GM19455 (cell line): Measurements from ENCODE around the gene RNASEH1.

Experiments
- ATAC-seq: cut with Tn5 transposase; IDR thresholded peaks from one replicate; pipeline ENCODE4 v1.9.1; 2021; ENCODE audit not compliant: unreplicated experiment

RNASEH1 gene

GRCh38 chr2:3563521-3563976, 5.4 kb upstream of the RNASEH1 start:
- peak; percentile 45 for ATAC-seq

DNA sequence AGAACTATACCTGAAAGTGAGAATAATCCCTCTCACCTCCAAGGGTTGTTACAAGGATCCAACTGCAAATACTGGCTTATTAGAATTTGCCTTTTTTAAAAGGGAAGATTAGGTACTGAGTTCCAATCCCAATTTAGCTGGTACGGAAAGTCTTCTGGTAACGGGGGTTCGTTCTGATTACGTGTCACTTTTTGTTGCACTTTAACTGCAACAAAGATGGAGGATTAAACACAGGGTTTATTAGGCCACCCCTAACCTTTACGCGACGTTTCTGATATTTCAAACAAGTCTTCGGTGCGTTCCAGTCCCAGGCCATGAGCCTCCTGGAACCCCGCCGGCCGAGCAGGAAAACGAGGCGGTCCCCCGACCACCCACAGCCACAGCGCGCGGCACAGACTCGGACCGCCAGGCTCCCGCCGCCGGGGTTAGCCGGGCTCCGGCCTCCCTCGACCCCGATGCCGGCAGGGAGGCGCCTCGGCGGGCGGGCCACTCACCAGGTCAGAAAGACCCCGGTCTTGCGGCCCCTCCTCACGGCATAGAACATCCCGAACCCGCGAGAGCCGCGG, 411 bp downstream of the RNASEH1 start:
- ATAC-seq: peak; percentile 33

DNA sequence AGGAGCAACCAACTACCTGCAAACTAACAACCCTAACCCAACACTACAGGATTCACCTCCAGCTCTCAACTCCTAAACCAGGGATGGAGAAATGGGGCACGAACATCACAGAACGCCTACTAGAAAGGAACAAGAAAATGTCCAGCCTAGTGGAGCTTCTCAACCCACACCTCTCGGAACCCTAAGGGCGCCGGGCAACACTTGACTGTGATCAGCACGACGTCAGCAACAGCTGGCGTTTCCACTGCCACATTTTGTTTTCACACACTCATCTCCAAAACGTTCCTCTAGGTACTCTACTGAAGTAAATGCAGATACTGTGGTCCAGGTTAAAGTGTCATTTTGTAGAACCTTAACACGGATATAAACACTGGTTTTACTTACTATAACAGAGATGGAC, 4.2 kb downstream of the RNASEH1 start:
- ATAC-seq: no peak

DNA sequence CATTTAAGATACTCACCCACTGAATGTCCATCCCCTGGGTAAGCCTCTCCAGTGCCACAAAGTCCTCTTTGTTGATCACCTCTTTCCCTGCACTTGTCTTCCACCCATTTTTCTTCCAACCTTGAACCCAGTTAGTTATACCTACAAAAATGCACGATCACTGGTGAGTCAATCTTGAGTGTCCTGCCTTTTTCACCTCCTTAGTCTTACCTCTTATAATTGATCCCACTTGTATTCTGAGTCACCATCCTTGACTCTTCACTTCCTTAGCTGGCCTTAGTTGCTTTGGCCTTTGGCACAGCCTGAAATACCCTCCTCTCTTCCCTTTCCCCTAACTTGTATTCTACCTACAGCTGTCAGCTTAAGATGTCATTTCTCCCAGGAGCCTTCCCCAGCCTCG, 10.2 kb downstream of the RNASEH1 start:
- ATAC-seq: no peak

- ATAC-seq: no peak
Measured at GRCh38 chr2:3545788-3546478, 12.2 kb downstream of the RNASEH1 start.

DNA sequence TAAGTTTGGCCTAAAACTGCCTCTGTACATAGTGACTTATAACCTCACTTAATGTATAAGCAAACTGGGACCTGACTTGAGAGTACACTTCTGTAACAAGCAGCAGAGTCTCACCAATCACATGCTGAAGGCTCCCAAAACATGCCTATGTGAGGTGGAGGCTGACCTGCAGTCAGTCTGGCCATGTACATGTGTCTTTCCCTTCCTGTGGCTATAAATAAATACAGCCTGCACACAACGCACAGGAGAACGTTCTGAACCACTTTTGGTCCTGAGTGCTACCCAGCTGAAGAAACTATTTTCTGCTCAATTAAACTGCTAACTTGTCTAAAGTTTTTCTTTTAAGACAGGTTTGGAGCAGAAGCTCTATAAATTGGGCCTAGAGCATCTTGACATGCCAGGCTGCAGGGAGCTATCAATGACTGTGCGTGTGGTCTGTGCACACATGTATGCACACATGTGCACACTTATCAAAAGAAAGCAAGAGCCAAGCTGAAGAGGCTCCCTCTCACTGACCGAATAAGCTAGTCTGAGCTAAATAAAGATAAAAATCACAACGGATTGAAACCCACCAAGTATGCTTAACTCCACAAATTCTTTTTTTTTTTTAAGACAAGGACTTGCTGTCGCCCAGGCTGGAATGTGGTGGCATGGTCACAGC, 15.0 kb downstream of the RNASEH1 start:
- ATAC-seq: no peak

DNA sequence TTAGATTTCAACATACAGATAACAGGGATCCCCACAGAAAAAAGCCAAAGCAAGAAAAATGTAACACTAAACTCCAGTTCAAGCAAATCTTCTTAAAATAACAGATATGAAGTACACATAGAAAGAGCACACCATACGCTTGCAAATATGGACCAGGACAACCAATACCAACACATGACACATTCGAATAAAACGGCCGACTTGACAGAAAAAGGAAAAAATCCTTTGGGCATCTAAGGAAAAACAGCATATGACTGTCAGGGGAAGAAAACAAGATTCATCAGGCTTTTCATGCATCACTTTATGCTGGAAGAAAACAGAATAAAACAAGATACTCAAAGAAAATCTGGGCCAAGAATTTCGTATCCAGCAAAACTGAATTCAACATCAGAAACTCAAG, 16.0 kb downstream of the RNASEH1 start:
- no peak for ATAC-seq

DNA sequence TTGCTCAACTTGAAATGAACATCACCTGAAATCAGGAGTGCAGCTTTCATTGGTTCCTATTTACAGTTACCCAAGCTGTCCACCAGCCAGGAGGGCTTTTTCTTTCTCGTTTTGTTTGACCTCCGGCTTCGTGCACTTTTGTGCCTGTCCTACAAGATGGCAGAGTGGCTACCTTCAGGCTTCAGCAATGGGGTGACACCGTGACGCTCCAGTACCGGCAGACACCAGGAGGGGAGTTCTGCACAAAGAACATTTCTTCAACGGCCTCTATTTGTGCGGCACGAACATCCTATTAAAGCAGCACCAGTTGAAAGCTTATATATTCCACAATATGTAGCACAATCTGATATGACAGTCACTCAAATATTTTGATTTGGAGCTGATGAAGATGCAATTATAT, 18.3 kb downstream of the RNASEH1 start:
- no peak for ATAC-seq

DNA sequence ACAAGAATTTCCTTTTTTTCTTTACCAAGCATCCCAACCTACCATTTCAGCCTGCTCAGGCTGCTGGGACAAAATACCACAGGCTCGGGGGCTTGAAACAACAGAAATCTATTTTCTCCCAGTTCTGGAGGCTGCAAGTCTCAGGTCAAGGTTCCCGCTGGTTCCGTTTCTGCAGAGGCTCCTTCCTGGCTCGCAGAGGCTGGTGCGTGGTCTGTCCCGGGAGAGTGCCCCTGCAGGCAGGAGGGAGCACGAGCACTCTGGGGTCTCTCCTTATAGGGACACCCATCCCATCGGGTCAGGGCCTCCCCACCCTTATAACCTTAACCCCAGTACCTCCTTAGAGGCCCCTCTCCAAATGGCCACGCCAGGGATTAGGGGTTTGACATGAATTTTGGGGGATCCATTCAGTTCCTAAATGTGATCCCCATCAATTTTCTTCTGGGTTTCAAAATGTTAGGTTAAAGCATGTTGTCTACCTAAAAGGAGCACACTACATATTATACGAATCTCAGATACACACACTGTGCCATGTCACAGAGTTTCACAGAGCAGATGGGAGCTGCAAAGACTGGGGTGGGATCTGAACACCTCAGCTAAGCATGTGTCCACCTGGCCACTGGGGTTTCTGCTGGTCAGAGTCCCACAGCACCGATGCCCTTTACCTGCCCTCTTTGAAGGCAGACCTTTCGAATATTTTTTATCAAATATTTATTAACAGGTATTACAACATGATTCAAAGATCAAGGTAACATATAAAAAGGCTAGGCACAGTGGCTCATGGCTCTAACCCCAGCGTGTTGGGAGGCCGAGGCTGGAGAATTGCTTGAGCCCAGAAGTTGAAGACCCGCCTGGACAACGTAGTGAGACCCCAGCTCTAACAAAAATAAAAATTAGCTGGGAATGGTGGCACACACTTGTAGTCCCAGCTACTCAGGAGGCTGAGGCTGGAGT, 21.2 kb downstream of the RNASEH1 start:
- ATAC-seq: no peak

GRCh38 chr2:3535794-3536681, 22.1 kb downstream of the RNASEH1 start:
- no peak for ATAC-seq

- no peak for ATAC-seq
Measured at GRCh38 chr2:3535467-3535793, 22.7 kb downstream of the RNASEH1 start.

DNA sequence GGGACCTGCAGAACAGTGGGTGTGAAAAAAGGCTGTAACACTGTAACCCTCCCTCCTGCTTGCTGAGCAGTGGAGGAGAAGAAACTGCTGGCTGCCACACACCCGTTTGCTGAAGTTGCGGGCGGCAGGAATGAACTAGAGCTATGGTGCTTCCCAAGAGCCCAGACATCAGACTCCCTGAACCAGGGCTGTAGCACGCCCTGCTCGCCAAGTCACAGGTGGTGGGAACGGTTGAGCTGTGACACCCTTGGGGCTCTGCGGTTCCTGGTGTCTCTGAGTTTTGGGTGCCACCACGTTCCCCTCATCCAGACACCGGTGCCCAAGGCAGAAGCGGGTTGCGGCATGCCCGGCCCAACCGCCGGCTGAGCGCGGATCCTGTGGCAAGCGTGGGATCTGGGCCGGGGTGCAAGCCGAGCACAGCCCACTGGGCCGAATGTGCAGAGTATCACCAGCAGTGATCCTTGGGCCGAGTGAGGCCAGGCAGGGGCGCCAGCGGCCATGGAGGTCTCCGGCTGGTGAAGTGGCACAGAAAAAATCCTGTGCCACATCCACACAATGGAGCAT, 23.8 kb downstream of the RNASEH1 start:
- ATAC-seq: no peak

DNA sequence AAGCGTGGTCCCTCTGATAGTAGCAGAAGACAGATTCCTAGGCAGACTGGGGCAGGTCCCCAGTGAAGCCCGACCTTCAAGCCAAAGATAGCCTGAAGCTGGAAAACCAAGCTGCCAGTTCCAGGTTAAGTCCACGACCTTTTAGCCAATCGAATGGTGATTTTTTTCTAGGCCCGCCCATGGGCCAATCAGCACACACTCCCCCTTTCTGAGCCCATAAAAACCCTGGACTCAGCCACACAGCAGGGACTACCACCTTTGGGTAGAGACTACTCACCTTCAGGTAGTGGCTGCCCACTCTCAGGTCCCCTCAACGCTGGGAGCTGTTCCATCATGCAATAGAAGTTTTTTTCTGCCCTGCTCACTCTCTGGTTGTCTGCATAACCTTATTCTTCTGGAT, 24.3 kb downstream of the RNASEH1 start:
- ATAC-seq: no peak

DNA sequence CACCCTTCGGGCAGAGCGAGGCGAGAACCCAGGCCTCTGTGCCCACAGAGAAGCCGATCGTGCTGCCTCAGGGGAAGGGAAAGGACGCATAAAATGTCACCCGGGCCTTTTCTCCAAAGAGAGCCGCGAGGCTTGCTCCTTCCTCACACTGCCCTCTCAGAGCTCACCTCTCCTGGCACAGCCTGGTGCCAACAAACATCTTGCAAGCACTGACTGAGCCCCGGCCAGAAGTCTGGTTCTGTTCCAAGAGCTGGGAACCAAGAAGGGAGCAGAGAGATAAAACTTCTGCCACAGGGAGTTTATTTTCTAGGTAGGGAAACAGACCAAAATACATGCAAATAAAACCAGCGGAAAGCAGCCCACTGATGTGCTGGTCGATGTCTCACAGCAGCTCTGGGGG, 25.2 kb downstream of the RNASEH1 start:
- ATAC-seq: no peak

GRCh38 chr2:3529316-3530025, 28.7 kb downstream of the RNASEH1 start:
- no peak for ATAC-seq

- no peak for ATAC-seq
Measured at GRCh38 chr2:3527886-3528785, 30.0 kb downstream of the RNASEH1 start.

DNA sequence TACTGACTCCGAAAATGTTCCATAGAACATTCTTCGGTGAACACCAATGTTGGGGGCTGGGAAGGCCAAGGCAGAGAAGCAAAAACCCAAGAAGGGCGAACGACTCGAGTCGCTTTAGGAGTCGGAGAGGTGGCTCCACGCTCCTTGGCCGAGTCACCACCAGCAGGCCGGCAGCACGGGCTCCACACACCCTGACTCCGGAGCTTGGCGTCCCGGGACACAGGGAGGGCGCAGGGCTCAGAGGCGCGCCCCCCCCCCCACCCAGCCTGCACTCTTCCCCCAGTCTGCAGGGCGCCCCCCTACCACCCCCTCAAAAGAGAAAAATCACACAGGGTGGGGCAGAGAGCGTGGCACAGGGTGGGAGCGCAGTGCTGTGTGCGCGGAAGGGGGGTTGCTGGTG, 31.3 kb downstream of the RNASEH1 start:
- ATAC-seq: no peak

DNA sequence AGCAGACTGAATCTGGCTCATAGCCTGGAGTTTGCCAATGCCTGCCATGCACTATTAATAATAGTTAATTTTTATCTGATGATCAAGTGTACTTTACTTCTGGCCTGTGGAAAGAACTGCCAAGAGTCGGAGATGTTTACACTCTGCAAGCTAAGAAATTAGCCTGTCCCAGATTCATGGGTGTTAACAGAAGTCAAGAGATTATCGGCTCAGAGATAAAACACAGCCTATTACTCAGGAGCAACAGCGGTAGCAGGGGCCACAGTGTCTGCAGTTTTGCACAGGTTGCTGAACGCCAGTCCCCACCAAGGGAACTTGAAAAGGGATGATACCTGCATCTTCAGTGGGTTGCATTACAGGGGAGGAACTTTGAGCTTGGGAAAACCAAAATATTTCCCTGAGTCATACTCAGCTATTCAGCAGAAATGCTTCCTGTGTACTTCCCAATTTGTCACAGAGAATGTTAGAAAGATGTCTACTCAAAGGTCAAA, 34.5 kb downstream of the RNASEH1 start:
- ATAC-seq: no peak
